CMK (cell line): ENCODE data around the gene PRRC2C.

Experiments used
- DNase-seq: peaks from one replicate; pipeline ENCODE4 v3.0.0-alpha.2; 2010; ENCODE audit warnings: low read depth

The PRRC2C gene

DNA sequence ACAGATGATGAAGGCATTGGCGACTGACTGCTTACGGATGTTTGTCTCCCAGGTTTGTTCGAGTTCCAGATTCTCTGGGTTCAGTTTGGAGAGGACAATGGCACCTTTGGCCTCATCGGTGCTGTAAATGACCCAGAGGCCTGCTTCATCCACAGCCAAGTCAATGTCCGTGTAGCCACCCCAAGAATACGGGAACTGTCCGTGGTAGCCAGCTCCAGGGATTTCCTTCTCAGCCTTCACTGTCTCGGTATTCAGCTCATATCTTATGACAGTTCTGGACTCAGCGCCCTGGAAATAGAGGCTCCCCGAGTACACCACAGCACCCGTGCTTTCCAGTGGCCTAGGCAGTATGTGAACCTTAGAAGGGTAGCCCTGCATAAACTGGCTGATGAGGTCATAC, 150.8 kb downstream of the PRRC2C start:
- no peak for DNase-seq

- DNase-seq, result no peak
Observed at GRCh38 chr1:171637928-171638576, 152.7 kb downstream of the PRRC2C start.

DNA sequence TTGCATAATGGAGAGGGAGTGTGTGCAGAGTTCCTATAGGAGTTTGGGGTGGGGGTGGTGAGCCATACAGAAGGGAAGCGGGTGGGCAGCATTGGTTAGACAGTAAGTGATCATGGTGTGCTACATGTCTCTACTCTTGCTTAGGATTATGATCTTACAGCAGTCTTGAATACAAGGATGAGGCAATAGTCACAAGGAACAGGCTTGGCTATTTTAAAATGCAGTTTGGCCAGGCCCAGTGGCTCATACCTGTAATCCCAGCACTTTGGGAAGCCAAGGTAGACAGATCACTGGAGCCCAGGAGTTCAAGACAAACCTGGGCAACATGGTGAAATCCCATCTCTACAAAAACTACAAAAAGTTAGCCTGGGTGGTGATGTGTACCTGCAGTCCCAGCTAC, 154.9 kb downstream of the PRRC2C start:
- DNase-seq, result no peak

DNA sequence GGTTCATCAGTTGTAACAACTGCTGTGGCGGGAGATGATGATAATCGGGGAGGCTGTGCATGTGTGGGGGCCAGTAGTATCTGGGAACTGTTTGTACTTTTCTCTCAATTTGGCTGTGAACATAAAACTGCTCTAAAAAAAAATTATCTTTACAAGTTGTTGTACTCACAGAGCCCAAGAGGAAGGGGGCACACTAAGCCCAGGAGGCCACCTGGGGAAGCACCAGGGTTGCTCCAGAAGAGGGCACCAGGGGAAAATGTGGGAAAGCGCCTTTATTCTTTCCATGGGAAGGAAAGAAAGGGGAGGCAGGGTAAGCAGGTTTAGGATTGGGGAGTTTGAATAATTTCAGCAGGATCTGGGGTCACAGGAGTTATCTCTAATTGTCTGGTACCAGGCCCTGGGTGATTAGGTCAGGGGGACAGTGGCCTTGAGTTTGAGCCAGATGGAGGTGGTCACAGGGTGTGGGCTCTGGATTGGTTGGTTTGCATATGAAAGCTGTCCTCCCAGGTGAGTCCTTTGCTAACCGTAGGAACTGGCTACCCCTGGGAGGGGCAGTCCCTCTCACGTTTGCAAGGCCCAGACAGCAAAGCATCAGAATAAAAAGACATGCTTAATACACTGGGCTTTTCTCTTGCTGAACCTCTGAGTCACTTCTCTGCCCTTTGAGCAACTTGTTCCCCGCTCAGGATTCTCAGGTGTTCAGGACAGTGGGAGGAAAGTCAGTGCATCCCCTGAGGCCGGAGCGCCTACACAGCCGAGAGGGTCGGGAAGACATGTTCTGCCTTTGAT, 155.9 kb downstream of the PRRC2C start:
- no peak for DNase-seq

DNA sequence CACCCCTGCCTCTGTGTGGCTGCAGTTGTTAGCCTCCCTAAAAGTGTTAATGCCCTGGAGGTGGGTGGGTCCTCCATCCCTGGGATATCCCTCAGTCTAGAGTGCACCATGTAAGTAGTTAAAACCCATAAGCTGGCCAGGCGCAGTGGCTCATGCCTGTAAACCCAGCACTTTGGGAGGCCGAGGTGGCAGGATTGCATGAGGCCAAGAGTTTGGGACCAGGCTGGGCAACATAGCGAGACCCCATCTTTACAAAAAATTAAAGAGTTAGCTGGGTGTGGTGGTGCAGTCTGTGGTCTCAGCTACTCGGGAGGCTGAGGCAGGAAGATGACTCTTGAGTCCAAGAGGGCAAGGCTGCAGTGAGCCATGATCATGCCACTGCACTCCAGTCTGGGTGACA, 156.9 kb downstream of the PRRC2C start:
- DNase-seq, result no peak
